Fibroblast of mammary gland (primary cell): ENCODE data around the gene MYH14.

Experiments
- DNase-seq: peaks from one replicate; pipeline ENCODE4 v3.0.0-alpha.2; 2010; ENCODE audit warnings: low read depth
- H3K4me3 ChIP-seq: 2 replicates; pipeline ENCODE4 v1.5.1; 2011; ENCODE audit warnings: low read depth, mild to moderate bottlenecking, low read length, moderate library complexity; ENCODE audit not compliant: control insufficient read depth
- CTCF ChIP-seq: conservative IDR thresholded peaks from 2 replicates; pipeline ENCODE4 v1.5.1; 2011; ENCODE audit warnings: low read depth, low read length, inconsistent platforms; ENCODE audit not compliant: control insufficient read depth, insufficient read depth

Gene MYH14

GRCh38 chr19:50317115-50317514 lies 113.7 kb downstream of the MYH14 start:
- no peak for TF ChIP-seq CTCF
- DNase-seq, result no peak
- no peak overlapping the region for H3K4me3 ChIP-seq

- TF ChIP-seq CTCF, result no peak
- H3K4me3 ChIP-seq, result no peak overlapping the region
- no peak for DNase-seq
Measured at GRCh38 chr19:50318438-50318837, 115.0 kb downstream of the MYH14 start.

GRCh38 chr19:50319156-50319555 lies 115.7 kb downstream of the MYH14 start:
- no peak overlapping the region for H3K4me3 ChIP-seq
- no peak for DNase-seq
- TF ChIP-seq CTCF, result no peak

GRCh38 chr19:50320051-50320450 lies 116.6 kb downstream of the MYH14 start:
- DNase-seq, result no peak
- H3K4me3 ChIP-seq, result no peak overlapping the region
- TF ChIP-seq CTCF, result no peak

- H3K4me3 ChIP-seq, result no peak overlapping the region
- DNase-seq, result no peak
- no peak for TF ChIP-seq CTCF
Measured at GRCh38 chr19:50320596-50320995, 117.2 kb downstream of the MYH14 start.

- H3K4me3 ChIP-seq, result no peak overlapping the region
- no peak for TF ChIP-seq CTCF
- DNase-seq, result no peak
Measured at GRCh38 chr19:50321831-50322230, 118.4 kb downstream of the MYH14 start.

GRCh38 chr19:50322234-50322633 lies 118.8 kb downstream of the MYH14 start:
- TF ChIP-seq CTCF, result no peak
- no peak overlapping the region for H3K4me3 ChIP-seq
- no peak for DNase-seq
